ENCODE measurements around the gene TMEM40. TPM values are rescaled to one million over a fixed set of nuclear protein-coding genes. Genes with fewer than 3 reads are reported as not detected.

Gene TMEM40
- total and polyA plus RNA-seq, 2 donors (not counting 1 experiment from before 2014, with no cell fraction given) = 0.33 TPM; not detected in 1

DNA sequence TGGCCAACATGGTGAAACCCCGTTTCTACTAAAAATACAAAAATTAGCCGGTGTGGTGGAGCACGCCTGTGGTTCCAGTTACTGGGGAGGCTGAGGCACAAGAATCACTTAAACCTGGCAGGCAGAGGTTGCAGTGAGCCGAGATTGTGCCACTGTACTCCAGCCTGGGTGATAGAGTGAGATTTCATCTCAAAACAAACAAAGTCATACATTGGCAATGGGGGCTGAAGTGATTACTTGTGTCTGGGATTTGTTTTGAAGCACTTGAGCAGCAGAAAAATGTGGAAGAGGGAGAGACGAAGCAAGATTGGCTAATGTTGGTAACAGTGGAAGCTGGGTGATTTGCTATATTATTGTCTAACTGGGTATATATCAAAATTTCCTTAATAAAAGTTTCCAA is 13.4 kb upstream of the TMEM40 start:
- H3K27ac Mint-ChIP-seq = no peak overlapping the region
- Histone ChIP-seq H3K36me3 (replicated peaks in 1 of 2; ENCODE audit: control extremely low read depth in 1 of 2, control insufficient read depth in 1 of 2, extremely low read depth in 1 of 2, insufficient read depth in 2 of 2, low read length in 1 of 2) (no peaks in the 10 kb centered on the region), H3K4me3 (ENCODE audit: control extremely low read depth in 1 of 5, extremely low read depth in 1 of 5, insufficient read depth in 1 of 5, low read depth in 2 of 5, low read length in 4 of 5) (no peak overlapping the region), H2AFZ (ENCODE audit: insufficient read depth, low read depth, low read length, poor library complexity, severe bottlenecking) (no peak overlapping the region), H3K4me2 (replicated peaks; ENCODE audit: low read depth, low read length, poor library complexity, severe bottlenecking) (no peak overlapping the region), H3K4me1 (ENCODE audit: control insufficient read depth in 2 of 2, insufficient read depth in 2 of 2, low read length in 2 of 2) (peaks cover 0 to 5% of the 10 kb centered on the region in 2 donors), H3K9ac (ENCODE audit: low read length) (no peak overlapping the region), H3K9me3 (ENCODE audit: control extremely low read depth in 1 of 3, control insufficient read depth in 2 of 3, insufficient read depth in 1 of 3, low read length in 2 of 3) (peaks cover 0 to 21% (median 15%) of the 10 kb centered on the region in 3 donors), H3K27ac (ENCODE audit: low read length in 2 of 2) (no peak overlapping the region), H3K27me3 (replicated peaks in 1 of 4; ENCODE audit: control extremely low read depth in 1 of 4, control insufficient read depth in 3 of 4, insufficient read depth in 4 of 4, low read length in 3 of 4) (peaks cover 0 to 16% (median 0%) of the 10 kb centered on the region in 4 experiments), H3K79me2 (ENCODE audit: control insufficient read depth, insufficient read depth, low read length) (no peaks in the 10 kb centered on the region), H4K20me1 (ENCODE audit: control insufficient read depth, insufficient read depth, low read length, poor library complexity, severe bottlenecking) (no peaks in the 10 kb centered on the region)
- TF ChIP-seq EZH2 (IDR thresholded peaks at IDR 0.05; ENCODE audit: borderline replicate concordance, insufficient read depth, low read depth, low read length, poor library complexity, severe bottlenecking) = no peak
- TF ChIP-seq, protein P1, sequence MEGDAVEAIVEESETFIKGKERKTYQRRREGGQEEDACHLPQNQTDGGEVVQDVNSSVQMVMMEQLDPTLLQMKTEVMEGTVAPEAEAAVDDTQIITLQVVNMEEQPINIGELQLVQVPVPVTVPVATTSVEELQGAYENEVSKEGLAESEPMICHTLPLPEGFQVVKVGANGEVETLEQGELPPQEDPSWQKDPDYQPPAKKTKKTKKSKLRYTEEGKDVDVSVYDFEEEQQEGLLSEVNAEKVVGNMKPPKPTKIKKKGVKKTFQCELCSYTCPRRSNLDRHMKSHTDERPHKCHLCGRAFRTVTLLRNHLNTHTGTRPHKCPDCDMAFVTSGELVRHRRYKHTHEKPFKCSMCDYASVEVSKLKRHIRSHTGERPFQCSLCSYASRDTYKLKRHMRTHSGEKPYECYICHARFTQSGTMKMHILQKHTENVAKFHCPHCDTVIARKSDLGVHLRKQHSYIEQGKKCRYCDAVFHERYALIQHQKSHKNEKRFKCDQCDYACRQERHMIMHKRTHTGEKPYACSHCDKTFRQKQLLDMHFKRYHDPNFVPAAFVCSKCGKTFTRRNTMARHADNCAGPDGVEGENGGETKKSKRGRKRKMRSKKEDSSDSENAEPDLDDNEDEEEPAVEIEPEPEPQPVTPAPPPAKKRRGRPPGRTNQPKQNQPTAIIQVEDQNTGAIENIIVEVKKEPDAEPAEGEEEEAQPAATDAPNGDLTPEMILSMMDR (IDR thresholded peaks at IDR 0.05) = no peak
- peaks cover 10% of the 10 kb centered on the region for H3K4me1 Mint-ChIP-seq
- 94% methylated on average over 3 of the region's 5 CpGs for WGBS (ENCODE audit: insufficient coverage)
- no peaks in the 10 kb centered on the region for H3K9me3 Mint-ChIP-seq (ENCODE audit: insufficient read depth)
- no peak overlapping the region for H3K4me3 Mint-ChIP-seq
- POLR2A ChIA-PET = no interaction called here
- no peak for ATAC-seq (ENCODE audit: low read depth)
- no peak for DNase-seq
- peaks cover 11% of the 10 kb centered on the region for H3K27me3 Mint-ChIP-seq
- CTCF ChIA-PET = no interaction called here
- intact Hi-C loops (cut with micrococcal nuclease) = no loop called here

DNA sequence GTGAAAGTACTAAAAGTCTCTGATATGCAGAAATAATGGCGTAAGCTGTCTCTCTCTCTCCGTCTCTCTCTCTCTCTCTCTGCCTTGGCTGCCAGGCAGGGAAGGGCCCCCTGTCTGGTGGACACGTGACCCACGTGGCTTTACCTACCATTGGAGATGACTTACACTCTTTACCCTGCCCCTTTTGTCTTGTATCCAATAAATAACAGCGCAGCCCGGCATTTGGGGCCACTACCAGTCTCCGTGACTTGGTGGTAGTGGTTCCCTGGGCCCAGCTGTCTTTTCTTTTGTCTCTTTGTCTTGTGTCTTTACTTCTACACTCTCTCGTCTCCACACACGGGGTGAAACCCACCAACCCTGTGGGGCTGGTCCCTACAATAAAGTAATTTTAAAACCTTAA is 12.2 kb upstream of the TMEM40 start:
- H3K4me1 Mint-ChIP-seq = peaks cover 10% of the 10 kb centered on the region

More for the DNA sequence above, 12.2 kb upstream of the TMEM40 start:
- Histone ChIP-seq H3K9ac (ENCODE audit: low read length) (no peak overlapping the region), H4K20me1 (ENCODE audit: control insufficient read depth, insufficient read depth, low read length, poor library complexity, severe bottlenecking) (no peaks in the 10 kb centered on the region), H3K4me3 (ENCODE audit: control extremely low read depth in 1 of 5, extremely low read depth in 1 of 5, insufficient read depth in 1 of 5, low read depth in 2 of 5, low read length in 4 of 5) (no peak overlapping the region), H3K79me2 (ENCODE audit: control insufficient read depth, insufficient read depth, low read length) (no peaks in the 10 kb centered on the region), H3K27me3 (replicated peaks in 1 of 4; ENCODE audit: control extremely low read depth in 1 of 4, control insufficient read depth in 3 of 4, insufficient read depth in 4 of 4, low read length in 3 of 4) (peaks cover 0 to 7% (median 2%) of the 10 kb centered on the region in 4 experiments), H3K4me1 (ENCODE audit: control insufficient read depth in 2 of 2, insufficient read depth in 2 of 2, low read length in 2 of 2) (peaks cover 0 to 5% of the 10 kb centered on the region in 2 donors), H3K27ac (ENCODE audit: low read length in 2 of 2) (no peak overlapping the region), H2AFZ (ENCODE audit: insufficient read depth, low read depth, low read length, poor library complexity, severe bottlenecking) (no peak overlapping the region), H3K9me3 (ENCODE audit: control extremely low read depth in 1 of 3, control insufficient read depth in 2 of 3, insufficient read depth in 1 of 3, low read length in 2 of 3) (peaks cover 0 to 21% (median 15%) of the 10 kb centered on the region in 3 donors), H3K4me2 (replicated peaks; ENCODE audit: low read depth, low read length, poor library complexity, severe bottlenecking) (no peak overlapping the region), H3K36me3 (replicated peaks in 1 of 2; ENCODE audit: control extremely low read depth in 1 of 2, control insufficient read depth in 1 of 2, extremely low read depth in 1 of 2, insufficient read depth in 2 of 2, low read length in 1 of 2) (no peaks in the 10 kb centered on the region)
- DNase-seq (no peak), ATAC-seq (ENCODE audit: low read depth) (no peak)
- ChIA-PET CTCF (no interaction called here), POLR2A (no interaction called here)
- peaks cover 11% of the 10 kb centered on the region for H3K27me3 Mint-ChIP-seq
- no peak overlapping the region for H3K27ac Mint-ChIP-seq
- intact Hi-C loops (cut with micrococcal nuclease) = no loop called here
- no peak overlapping the region for H3K4me3 Mint-ChIP-seq
- no peaks in the 10 kb centered on the region for H3K9me3 Mint-ChIP-seq (ENCODE audit: insufficient read depth)
- TF ChIP-seq, protein P1 (IDR thresholded peaks at IDR 0.05) = no peak
- TF ChIP-seq EZH2 (IDR thresholded peaks at IDR 0.05; ENCODE audit: borderline replicate concordance, insufficient read depth, low read depth, low read length, poor library complexity, severe bottlenecking) = no peak
- 92% methylated on average over 9 of the region's 9 CpGs for WGBS (ENCODE audit: insufficient coverage)

Measured in B cell (primary cell).